Measurements from ENCODE around the gene MZF1.

MZF1 gene

DNA sequence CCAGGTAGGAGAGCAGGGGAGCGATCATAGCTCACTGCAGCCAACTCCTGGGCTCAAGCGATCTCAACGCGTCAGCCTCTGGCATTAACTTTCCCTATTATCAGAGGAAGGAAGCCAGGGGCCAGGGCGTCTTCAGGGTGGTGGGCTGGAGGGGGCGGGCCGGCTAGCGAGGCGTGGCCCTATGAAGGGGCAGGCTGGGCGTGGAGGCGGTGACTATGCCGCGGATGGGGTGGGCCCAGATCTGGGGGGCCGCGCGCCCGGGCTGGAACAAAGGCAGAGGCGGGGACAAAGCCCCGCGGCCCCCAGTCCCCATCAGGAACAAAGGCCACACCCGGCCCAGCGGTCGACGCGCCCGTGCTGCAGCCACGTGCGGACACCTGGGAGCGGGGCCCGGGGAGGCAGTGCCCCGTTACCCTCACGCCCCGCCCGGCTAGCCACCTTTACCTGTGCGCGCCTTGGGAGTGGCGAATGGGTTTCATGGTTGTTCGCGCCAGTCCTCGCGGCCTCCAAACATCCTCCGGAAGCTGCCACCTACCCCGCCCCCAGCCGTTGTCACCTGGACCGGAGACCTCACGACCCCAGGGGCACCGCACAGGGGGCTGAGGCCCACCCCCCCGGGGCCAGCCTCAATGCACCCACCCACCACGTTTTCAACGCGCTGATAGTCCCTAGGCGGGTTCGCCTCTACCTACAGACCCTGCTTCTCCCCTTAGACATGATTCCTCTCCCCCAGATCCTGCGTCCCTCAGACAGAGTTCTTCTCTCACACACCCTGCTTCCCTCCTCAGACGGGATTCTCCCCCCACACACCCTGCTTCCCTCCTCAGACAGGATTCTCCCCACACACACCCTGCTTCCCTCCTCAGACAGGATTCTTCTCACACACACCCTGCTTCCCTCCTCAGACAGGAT is 34.6 kb downstream of the MZF1 start:
- no peak for DNase-seq

DNA sequence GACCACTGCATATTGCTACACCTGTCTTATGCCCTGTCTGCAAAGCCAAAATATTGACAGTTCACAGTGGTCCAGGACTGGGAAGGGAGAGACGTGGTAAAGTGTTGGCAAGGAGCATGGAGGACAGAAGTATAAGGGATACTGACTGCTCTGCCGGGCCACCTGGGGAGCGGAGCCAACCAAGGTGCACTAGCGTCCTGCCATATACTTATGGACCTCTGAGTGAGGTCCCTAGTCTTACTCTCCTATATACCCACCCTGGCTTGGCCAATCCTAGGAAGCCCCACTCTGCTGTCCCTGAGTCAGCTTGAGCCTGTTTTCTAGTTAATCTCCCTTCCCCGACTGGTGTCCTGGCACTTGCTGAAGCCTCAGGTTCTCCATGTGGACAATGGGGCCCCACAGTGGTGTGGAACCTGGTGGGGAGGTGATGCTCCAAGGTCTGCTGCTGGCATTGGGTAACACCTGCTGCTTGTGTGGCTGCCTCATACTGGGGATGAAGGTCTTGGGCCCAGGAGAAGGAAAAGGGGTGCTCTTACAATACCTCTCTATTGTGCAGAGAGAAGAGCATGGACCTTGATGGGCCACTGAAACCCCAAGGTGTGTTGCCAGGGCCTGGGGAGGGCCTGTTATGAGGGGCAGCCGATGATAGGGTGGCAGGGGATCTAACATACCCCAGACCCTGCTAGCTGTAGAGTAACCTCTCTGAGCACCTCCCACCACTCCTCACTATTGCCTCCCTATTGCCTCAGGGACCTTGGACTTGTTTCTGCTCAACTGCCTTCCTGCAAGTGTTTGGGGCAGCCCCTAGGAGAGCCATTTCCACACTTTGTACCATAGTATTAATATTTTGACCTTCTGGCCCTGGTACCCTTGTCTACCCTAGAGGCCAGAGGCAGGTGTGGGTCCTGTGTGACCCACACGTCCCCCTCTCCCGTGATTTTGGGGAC is 36.0 kb downstream of the MZF1 start:
- no peak for DNase-seq

DNA sequence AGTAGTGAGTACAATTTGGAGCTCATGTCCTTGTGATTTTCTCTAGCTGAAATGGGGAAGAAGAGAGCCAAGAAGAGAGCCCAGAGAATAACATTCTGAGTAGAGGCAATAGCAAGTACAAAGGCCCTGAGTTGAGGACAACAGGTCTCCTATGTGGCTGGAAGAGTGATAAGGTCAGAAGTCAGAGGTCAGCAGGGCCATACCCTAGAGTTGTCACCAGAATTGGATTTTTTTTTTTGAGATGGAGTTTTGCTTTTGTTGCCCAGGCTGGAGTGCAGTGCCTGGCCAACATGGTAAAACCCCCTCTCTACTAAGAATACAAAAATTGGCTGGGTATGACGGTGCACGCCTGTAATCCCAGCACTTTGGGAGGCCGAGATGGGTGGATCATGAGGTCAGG is 37.3 kb downstream of the MZF1 start:
- DNase-seq = no peak

DNA sequence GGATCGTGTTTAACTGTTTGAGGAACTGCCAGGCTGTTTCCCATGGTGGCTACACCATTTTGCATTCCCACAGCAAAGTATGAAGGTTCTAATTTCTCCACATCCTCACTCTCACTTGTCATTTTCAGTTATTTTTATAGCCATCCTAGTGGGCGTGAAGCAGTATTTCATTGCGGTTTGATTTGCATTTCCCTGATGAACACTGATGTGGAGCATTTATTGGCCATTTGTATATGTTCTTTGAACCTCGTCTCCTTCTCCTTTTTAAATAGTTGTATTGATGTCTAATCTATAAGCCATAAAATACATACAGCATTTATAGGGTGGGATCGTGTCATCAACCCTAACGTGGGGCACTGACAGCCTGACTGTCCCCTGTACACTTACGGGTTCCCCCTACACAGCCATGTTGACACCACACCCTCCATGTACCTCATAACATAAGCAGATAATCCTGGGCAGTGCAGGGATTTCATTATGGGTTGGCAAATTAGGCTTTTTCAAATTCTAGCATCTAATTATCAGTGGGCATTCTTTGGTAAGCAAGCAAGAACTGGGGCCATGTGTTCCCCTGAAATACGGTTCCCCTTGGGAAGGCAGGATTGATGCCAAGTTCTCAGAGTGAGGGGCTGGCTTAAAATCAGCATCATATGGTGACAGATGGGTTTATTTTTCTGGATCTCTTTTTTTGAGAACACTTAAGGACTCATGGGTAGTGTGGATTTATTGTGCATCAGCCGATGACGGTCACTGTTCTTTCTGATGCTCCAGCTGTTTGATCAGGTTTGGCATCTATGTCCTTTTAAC is 41.9 kb downstream of the MZF1 start:
- DNase-seq = peak; percentile 42

DNA sequence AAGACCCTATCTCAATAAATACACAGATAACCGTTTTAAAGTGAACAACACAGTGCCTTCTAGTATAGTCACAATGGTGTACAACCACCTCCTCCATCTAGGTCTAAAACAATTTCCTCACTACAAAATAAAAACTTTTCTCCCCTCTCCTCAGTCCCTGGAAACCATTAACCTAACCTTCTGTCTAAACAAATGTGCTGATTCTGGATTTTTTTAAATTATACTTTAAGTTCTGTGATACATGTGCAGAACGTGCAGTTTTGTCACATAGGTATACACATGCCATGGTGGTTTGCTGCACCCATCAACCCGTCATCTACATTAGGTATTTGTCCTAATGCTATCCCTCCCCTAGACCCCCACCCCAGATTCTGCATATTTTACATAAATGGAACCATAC is 43.7 kb downstream of the MZF1 start:
- DNase-seq = no peak

DNA sequence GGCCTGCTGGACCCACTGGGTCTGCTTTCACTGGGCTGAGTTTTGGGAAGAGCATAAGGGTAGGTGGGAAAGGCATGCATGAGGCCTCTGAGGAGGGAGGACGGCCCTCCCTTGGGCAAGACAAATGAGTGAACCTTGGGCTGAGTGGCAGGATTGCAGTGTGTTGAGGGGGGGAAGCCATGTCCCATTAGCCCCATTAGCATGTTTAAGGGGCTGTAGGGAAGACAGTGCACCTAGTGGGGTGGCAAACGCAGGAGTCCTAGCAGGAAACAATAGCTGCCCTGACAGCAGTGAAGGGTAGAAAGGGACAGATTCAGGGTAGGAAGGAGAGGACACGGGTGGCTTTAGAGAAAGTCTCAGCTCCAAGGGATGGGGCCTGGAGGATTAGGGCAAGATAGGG is 50.4 kb downstream of the MZF1 start:
- DNase-seq = no peak

DNA sequence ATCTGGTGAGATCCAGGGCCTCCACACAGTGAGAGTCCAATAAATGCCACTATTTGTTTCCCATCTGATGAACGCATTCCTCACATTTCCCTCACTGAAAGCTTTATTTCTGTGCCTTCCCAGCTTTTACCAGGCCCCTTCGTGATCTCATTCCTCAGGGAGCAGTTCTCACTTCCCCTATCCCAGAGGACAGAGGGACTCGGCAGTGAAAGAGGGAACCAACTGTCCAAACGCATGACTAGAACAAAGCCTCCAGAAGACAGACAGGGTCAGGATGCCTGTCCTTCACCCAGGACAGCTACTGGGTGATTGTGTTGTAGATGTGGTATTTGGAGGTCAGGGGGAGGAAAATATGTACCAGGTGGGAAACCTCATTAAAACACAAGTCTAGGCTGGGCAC is 51.5 kb downstream of the MZF1 start:
- no peak for DNase-seq

DNA sequence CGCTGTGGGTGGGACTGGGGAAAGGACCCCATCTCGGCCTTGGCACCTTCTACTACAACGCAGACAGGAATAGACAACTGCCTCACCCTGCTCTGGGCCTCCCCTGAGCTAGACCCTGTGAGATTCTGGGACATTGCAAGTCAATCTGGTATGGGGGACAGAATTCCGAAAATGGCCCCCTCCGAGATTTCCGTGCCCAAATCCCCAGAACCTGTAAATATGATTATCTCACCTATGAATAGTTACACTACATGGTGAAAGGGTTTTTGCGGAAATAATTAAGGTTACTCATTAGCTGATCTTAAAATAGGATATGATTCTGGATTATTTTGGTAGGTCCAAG is 52.9 kb downstream of the MZF1 start:
- no peak for DNase-seq

DNA sequence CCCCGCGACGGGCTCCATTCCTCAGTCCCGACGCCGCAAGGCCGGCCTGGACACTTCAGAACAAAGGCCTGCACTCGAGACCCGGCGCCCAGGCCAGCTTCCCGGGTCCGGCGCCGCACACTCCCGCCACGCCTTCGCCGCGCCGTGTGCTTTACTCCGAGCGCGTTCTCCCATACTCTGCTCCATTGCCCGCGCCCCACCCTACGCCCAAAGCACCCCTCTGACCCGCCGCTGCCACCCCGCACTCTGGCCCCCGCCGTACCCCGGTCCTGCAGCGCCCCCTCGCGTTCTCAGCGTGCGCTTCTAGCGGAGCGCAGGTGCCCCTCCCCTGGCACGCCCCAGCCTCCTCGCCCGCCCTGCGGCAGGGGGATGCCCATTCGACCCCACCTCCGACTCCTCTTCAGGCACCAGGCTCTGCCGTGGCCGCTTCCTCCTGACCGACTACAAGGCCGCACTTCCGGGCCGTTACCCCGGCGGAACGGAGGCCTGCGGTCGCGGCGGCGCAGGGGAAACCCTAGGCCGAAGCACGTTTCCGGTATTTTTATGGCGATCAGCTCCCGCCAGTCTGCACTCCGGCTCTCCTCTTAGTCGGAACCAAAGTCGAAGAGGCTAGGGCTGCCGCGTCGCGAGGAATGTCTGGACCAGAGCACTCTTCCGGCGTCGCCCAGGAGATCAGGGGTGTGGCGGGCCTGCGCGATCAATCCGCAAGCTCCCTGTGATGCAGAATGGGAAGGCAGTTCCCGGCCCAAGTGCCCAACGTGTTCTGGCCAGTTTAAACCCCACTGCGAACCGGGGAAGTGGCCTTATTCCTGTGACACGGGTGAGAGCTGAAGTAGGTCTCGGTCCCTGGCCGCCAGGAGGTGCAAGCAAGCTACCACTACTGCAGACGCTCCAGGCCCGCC is 53.5 kb downstream of the MZF1 start, which contains the start of gene ZBTB45:
Gene ZBTB45, minus strand, starts transcription at position 456 of the 902 bp plus-strand sequence. CDS start 2,137 bp downstream, outside the sequence.
- peak; percentile 98 for DNase-seq

DNA sequence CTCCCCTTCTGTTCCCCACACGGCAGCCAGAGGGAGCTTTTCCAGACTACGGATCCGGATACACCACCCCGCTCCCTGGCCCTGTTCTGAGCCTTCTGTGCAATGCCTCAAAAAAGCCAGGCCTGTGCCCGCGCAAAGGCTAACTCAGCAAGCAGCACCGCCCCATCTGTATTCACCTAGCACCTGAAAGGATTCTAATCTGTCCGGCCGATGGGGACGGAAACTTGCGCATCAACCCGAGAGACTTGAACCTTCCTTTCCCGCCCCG is 54.1 kb downstream of the MZF1 start:
- DNase-seq = peak; percentile 69

DNA sequence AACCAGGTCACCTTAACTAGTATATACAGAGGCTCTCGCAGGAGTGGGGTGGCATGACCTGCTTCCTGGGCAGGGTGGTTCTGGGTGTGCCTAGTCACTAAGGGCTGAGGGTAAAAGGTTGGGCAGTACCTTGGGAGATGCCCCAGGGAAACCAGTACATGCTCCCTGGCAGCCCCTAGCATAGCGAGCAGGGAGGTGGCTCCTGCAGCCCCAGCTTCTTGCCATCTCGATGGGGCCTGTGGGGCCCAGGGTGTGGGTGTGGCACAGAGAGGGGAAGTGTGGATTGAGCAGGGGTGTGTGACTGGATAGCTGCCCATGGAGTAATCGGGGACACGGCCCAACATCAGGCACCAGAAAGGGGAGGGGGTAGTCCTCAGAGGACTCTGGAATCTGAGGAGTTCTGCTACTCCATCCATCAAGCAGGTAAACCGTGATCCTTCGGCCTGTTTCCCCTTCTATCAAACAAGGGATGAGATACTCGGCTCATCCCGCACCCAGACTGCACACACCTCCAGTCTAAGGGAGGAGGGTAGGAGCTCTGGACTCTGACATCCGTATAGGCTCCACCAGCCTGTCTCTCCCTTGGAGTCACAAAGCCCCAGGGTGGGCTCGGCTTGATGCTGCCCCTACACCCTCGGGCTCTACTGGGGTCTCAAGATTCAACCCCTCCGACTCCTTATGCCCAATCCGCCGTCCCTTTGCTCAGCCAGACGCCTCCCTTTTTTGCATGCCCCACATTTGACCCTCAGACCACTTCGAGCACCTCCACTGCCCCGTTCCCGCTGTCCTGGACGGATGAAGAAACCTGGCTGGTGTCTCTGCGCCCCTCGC is 54.7 kb downstream of the MZF1 start:
- DNase-seq = no peak

DNA sequence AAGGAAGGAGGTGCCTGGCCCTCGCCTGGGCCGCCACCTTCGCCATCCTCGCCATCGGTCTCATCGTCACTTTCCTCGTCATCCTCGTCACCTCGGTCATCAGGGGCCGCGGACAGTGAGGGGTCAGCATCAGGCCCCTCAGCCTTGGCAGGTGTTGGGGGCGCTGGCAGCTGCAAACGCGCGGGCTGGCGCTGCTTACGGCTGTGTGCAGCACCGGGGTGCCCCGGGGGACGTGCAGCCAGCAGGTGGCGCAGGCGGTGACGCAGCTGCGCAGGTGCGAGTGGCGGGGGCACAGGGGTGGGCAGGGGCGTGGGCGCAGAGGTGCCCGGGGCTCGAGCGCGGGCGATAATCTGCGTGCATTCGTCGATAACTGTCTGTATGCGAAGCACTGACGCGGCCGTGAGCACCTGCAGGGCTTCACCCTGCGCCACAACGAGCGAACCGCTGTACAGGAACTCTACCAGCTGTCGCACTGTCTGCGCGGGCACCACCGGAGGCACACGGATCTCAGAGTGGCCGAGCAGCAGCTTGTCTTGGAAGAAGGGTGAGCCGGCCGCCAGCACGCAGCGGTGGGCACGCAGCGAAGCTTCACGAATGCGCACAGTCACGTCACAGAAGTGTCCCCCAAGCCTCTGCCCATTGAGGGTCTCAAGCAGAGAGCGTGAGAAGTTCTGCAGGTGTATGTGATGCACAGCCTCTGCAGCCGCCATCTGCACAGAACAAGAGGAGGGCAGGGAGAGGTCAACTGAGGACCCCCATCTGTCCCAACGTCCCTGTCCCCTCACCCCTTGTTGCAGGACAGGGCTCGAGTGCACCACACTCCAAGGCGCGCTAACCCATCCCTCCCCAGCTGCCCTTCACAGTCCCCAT is 55.9 kb downstream of the MZF1 start:
- DNase-seq = no peak

DNA sequence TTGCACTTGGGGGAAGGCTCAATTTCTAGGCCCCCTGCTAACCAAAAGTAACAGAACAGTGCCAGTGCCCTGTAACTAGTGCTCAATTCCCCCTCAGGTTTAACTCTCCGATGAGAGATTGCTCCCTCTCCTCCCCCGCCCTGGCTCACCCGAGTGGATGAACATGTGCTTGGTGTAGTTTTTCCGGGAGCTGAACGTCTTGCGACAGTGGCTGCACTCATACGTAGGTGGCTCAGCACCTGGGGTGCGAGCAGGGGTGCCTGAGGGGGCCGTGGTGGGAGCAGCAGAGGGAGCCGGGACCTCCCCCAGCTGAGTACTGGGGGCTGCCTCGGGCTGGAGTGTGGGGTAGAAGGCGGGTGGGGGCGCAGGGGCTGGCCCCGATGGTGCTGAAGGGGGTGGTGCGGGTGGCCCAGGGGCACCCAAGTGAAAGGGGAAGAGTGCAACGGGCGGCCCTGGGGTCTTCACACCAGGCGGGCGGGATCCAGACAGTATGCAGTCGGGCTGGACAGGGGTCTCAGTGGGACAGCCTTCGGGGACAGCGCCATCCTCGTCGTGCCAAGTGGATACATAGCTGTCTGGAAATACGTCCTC is 56.8 kb downstream of the MZF1 start:
- DNase-seq = no peak

DNA sequence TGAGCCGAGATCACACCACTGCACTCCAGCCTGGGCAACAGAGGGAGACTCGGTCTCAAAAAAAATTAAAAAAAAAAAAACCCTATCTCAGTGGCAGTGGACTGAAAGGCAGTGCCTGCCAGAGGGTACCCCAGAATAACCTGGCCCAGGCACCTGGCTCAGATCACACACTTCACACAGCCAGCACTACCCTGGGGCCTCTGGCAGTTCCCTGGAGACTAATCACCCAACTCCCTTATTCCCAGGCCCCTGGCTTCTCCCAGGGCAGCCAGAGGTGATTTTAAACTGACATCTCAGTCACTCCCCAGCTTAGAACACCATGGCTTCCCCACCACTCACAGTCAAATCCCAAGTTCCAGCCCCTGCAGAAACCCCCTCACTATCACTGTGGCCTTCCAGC is 57.9 kb downstream of the MZF1 start:
- DNase-seq = no peak

DNA sequence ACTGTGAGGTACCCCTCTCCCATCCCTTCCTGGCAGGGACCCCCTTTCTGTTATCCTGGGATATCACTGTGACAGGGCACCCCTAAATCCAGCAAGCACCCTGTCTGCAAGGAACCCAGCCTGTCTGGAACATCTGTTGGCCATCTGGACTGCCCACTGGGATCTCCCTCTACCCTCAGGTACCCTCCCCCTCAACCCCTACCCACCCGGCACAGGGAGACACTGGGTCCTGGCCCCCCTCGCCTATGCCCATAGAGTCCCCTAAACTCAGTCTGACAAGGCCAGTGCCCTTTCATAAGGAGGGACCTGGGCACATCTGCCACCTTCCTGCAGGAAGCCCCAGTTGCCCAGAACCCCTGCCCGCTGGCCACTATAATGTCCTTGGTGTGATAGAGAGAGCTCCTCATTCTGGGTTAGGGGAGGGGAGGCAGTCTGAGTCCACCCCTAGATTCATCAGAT is 58.5 kb downstream of the MZF1 start:
- DNase-seq = no peak

DNA sequence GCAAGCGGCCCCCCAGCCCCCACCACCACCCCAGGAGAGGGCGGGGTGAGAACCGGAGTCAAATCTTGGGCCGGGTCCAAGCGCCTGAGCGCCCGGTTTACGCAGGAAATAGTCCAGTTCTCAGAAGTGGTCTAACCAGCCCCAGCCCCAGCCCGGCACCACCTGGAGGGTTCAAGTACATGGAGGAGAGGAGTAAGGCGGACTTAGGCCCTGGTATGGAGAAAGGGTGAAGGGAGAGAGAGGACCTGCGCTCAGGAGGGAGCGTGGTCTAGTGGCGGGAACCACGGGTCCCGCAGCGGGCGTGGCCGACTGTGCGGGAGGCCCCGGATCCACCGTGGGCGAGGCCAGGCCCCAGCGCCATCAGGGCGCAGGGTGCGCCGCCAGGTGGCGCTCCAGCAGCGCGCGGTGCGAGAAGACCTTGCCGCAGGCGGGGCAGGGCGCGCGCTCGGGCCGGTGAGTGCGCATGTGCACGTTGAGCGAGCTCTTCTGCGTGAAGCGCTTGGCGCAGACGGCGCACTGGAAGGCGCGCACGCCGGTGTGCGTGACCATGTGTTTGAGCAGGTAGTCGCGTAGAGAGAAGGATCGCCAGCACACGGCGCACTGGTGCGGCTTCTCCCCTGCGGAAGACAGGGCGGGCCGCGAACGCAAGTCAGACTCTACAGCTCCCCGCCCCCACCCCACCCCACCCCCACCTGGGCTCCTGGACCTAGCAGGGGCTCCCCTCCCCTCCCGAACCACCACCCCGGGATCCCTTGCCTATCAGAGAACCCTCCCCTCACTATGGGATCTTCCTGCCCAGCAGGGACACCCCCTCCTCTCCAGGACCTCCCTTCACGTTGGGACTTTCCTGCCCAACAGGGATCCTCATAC is 59.2 kb downstream of the MZF1 start:
- peak; percentile 92 for DNase-seq

DNA sequence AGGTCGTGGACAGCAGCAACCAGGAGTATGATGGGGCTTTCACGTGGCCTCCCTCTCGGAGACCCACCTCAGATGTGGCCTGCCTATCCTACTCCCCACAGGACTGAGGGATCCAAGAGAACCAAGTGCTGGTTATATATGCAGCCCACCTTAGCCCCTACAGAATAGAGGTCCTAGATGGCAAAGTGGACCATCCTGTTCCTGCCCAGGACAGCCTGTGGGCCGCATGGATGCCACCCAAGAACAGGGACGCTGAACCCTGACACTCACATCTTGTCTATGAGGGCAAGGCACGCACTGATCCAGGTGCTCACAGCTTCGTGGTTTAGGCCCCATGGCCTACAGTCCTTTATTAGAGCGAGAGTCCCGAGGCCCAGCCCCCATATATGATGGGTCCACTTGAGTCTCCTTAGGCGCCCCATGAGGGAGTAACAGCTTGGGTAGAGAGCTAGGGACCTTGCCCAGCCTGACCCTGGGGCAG is 59.9 kb downstream of the MZF1 start:
- no peak for DNase-seq

All from NCI-H1694 treated with DMSO at 0.1 percent for 48 hours (cell line).